GM12864 (cell line): Measurements from ENCODE around the gene GRIN1.

ENCODE experiments used
- DNase-seq: peaks from one replicate; pipeline ENCODE4 v3.0.0-alpha.2; 2011; ENCODE audit warnings: low read depth
- H3K4me3 ChIP-seq: 2 replicates; pipeline ENCODE4 v1.5.1; 2011; ENCODE audit warnings: mild to moderate bottlenecking, low read depth, low read length, control low read depth
- CTCF ChIP-seq: IDR thresholded peaks from 2 replicates; pipeline ENCODE4 v1.5.1; 2011; ENCODE audit warnings: low read depth, mild to moderate bottlenecking, moderate library complexity, low read length, control low read depth, inconsistent platforms; ENCODE audit errors: missing control alignments

The GRIN1 gene

GRCh38 chr9:137175345-137175961 lies 36.5 kb downstream of the GRIN1 start:
- DNase-seq, result no peak
- H3K4me3 ChIP-seq, result no peak overlapping the region
- TF ChIP-seq CTCF, result peak; percentile 28

- peak; percentile 91 for TF ChIP-seq CTCF
- no peak for DNase-seq
- no peak overlapping the region for H3K4me3 ChIP-seq
Observed at GRCh38 chr9:137176302-137177182, 37.6 kb downstream of the GRIN1 start.

GRCh38 chr9:137178201-137178938 lies 39.4 kb downstream of the GRIN1 start:
- DNase-seq, result no peak
- no peak overlapping the region for H3K4me3 ChIP-seq
- no peak for TF ChIP-seq CTCF

- TF ChIP-seq CTCF, result no peak
Observed at GRCh38 chr9:137178939-137179630, 40.1 kb downstream of the GRIN1 start.

GRCh38 chr9:137179761-137180160 lies 40.8 kb downstream of the GRIN1 start:
- DNase-seq, result no peak
- no peak for TF ChIP-seq CTCF
- H3K4me3 ChIP-seq, result no peak overlapping the region

More at GRCh38 chr9:137178939-137179630, 40.1 kb downstream of the GRIN1 start:
- DNase-seq, result no peak
- no peak overlapping the region for H3K4me3 ChIP-seq

GRCh38 chr9:137180491-137180890 lies 41.5 kb downstream of the GRIN1 start:
- TF ChIP-seq CTCF, result no peak
- DNase-seq, result no peak
- no peak overlapping the region for H3K4me3 ChIP-seq
